Middle frontal gyrus (tissue), 1 donor: ENCODE measurements around the gene FSTL4.

Source experiments
- DNase-seq: peaks from one replicate; pipeline ENCODE4 v3.0.0-alpha.2; 2015; ENCODE audit warnings: low spot score; ENCODE audit errors: extremely low spot score

Gene FSTL4

GRCh38 chr5:133348406-133348805 lies 263.9 kb downstream of the FSTL4 start:
- no peak for DNase-seq

DNA sequence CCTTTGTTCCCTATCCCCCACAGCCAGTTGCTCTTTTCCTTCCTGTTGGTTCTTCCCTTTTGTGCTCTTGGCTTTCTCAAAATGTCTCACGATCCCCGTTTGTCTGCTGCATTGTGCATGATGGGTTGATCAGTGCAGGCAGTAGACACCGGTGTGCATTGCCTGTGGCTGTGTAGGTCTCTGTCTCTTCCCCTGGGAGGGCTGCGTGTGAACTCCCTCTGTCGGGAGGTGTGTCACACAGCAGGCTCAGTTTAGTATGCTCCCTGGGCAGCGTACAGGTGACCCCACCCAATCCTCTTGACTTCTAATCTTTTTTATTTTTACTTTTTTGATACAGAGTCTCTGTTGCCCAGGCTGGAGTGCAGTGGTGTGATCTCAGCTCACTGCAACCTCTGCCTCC lies 265.3 kb downstream of the FSTL4 start:
- no peak for DNase-seq

DNA sequence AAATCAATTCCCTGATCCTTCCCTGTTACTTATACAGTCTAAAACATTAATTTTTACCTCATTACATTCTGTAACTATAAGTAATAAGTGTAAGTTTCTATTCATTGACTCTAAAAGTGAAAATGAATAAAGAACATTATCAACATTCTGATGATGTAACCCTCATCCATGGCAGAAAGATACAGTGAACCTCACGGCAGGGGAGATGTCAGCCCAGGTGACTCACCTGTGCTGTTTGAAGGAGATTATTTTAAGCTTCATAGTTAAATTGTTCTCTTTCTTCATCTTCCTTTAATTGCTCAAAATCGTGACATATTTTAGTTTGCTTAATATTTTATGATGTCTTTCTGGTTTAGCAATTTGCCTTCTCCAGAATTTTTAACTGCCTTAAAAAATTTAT lies 268.1 kb downstream of the FSTL4 start:
- no peak for DNase-seq

DNA sequence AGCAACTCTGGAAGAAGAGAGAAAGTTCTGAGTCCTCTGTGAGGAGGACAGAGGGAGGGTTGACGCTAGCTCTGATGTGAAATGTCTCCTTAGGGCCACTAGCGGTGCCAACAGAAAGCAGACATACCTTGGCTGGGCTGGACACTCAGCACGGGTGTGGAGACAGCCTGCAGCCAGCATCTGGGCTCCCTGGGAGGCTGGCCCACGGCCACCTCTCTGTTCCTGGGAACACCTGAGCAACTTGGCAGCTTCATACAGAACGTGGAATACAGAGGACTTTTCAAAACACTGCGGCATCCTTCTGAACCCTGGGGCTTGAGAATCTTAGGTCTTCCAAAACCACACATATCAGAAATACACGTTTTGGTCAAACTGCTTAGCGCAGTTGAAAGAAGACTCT lies 269.1 kb downstream of the FSTL4 start:
- DNase-seq, result no peak

- no peak for DNase-seq
These were observed 270.2 kb downstream of the FSTL4 start for GRCh38 chr5:133341915-133342710.

DNA sequence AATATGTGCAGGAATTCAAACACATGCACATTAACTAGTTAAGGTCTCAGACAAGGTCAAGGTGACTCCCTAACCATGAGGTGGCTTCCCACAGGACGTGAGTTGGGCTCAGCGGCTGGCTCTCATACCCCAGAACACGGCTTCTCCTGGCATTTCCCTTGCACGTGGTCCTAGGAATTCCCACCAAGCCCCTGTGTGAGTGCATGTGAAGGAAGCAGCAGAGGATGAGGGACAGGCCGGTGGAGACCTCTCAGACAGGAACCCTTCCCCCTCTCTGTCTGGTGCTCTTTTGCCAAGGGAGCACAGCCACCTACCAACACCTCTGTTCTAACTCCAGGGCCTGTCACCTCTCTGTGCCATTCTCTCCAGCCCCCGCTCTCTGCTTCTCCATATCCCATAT lies 271.0 kb downstream of the FSTL4 start:
- no peak for DNase-seq

- DNase-seq, result no peak
These were observed 271.5 kb downstream of the FSTL4 start for GRCh38 chr5:133340822-133341221.

DNA sequence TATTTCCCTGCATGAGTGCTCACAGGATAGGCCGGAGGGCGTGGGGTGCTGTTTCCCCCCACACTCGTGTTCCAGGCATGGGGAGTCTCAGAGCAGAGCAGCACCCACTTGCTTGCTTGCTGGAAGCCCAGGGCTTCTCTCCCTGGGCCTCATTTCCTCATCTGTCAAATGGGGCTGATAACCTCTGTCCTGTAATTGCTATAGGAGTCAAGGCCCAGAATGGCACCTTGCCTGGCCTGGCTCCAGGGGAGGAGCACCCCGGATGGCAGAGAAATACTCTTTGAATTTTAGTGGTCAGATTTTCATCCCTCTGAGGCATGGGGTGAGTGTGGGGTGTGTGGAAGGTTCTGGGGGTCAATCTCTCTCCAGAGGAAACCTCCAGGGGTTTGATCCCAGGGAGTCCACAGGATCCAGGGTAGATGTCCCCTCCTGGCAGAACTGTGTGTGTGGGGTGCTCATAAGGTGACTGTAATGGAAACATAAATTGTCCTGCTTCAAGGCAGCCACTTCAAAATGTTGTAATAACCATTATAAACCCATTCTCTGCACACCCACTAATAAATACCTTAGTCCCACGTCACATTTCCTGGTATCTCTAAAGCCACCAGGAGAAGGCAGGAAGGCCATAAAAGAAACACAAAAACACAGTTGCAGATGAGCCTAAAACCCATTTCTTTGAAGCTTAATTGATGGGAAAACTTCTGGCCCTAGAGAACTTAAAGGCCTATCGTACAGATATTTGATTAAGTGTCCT lies 272.2 kb downstream of the FSTL4 start:
- DNase-seq, result no peak

- DNase-seq, result no peak
These were observed 273.6 kb downstream of the FSTL4 start for GRCh38 chr5:133338504-133339355.

GRCh38 chr5:133337795-133338445 lies 274.4 kb downstream of the FSTL4 start:
- DNase-seq, result no peak

GRCh38 chr5:133336969-133337410 lies 275.4 kb downstream of the FSTL4 start:
- no peak for DNase-seq

DNA sequence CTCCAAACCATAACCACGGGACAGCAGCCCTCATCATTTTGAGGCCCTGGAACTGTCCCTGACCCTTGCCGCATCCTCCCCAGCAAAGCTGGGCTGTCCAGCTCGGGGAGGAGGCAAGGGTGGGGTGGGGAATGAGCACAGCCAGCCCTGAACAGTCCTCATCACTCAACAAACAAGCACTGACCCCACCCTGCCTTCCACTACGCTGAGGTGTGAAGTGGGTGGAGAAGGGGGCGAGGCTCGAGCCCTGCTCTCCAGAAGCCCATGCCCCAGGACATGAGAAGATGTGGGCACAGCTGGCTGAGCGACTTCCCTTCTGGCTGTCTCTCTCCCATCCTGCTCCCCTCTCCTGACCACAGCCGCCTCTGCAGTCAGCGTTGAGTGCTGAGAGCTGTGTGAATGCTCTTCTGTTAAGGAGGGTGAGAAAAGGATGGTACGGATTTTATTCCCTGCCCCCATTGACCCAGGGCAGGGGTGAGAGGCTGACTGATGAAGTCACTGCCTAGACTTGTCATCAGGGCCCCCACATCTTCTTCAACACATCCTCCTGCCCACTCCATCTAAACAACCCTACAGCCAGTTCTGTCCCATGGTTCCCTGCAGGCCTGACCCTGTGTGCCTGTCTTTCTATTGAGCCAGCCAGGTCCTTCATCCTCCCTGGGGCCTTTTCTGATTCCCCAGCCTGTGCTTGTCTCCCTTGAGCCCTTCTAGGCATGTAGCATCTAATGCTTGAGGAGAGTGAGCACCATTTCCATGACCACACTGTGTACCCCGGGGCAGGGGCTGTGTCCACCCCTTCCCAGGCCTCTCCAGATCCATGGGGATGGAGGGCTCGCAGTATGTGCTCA lies 276.0 kb downstream of the FSTL4 start:
- DNase-seq, result no peak

DNA sequence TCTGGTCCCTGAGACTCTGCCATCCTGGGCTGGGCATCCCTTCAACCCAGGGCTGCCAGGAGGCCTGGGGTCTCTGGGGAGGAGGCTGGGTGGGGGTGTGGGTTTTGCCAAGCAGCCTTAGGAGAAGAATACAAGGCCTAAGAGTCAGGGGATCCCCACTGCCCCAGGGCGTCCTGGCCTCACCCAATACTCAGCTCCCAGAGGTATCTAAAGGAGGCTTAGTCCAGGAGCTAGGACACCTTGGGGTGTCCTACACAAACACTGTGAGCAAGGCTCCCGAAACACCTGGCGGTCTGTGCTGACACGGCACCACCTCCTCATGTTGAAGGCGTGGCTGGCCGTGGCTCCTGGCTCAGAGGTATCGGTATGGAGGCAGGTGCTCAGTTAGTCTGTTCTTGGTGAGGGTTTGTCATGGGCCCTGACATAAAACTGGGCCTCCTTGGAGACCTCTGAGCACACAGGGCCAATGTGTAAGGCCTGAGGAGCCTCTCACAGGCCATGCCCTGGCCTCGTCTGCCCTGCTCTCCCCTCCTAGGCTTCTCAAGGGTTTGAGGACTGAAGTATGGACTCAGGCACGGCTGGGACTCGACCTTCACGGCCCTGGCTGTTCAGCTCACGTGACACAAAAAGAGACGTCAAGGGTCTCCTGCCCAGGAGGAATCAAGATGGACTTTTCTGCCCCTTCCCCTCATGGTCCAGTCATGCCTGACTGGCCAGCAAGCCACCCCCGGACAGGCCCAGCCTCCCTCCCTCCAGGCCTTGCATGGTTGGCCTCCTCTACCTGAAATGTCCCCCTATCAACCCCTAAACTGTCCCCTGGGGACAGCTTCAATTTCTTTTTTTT lies 277.3 kb downstream of the FSTL4 start:
- no peak for DNase-seq

DNA sequence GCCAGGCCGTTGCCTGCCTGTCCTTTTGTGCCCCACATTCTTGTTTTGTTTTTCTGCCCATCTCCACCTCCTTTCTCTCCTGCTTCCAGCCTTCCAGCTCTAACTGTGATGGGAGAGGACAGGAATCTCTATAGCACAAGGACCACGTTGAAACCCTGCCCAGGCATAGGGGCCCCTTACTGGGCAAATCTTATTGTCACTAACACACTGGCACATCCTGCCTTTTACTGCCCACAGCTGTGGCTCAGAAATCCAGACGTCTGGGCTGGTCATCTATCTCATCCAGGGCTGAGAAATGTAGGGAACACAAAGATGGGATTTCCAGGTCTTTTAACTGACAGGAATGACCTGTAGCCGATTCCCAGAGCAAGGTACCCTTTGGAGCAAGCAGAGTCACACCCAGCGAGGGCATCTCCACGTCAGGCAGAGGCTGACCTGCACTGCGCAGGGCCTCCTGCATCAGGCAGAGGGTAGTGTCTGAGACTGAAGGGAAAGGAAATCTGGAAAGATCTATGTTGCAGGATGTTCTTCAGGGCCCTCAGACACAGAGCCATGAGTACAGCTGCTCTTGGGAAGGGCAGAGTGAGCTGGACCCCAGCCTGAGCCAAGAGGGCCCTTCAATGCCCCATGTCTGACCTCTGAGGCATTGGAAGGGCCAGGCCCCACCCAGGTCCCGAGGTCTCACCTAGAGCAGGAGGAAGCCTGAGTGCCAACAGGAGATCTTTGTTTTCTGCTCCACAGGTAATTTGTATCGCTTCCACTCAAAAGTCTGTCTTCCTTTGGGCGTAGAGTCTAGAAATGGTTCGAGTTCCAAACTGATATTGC lies 278.8 kb downstream of the FSTL4 start:
- no peak for DNase-seq

DNA sequence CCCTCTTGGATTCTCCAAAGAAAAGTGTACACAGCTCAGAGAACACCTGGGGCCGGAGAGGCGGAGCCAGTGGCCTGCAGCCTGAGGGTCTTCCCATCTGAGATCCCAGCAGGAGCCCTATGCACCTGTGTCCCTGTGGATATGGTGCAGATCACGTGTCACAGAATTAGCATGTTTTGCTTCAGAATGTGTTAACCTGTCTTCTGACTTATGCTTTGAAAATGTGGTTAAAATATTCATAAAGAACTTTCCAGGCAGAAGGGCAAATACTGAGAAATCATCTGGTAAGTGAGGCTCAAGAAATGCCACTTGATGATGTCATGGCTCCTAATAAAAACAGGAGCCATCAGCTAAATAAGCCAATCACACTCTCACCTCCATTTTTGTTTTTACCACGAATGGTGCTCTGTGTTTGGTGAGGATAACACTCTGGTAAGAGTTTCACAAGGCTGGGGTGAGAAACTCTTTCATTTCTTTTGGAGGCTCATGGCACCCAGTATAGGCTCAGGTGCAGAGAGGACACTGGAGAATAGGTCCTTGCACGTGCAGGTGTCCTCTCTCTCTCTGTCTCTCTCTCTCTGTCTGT lies 279.8 kb downstream of the FSTL4 start:
- no peak for DNase-seq

DNA sequence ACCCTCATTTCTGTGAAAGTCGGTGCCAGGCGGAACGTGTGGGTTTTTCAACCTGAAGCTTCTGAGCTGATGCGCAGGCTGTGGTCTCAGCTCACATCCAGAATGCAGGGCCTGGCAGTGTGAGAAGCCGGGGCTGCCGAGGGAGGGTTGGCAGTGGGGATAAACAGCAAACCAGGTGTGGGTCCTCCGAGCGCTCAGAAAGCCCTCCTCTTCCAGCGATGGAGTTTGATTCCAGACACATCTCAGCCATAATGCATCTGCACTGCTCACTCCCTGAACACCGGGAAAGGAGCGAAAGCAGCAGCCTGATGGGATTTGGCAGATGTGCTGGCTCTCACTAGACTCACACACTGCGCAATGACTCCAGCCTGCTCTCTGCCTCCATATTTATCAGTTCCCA lies 280.4 kb downstream of the FSTL4 start:
- no peak for DNase-seq

DNA sequence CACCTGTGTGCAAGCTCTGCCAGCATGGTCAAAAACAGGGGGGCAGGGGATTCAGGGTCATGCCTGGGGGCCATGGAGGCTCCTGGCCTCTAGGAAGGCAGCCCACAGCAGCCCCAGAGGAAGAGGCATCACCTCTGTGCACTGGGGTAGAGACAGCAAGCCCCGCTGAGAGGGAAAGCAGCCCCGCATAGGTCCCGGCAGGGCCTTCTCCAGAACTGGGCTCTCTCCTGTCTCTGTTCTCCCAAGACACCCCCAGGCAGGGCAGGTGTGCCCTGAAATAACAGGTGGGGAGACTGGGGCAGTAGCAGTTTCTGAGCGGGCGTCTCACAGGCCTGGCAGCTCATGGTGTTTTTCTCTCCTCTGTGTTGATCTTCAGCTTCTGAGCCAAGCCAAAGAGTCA lies 281.4 kb downstream of the FSTL4 start:
- DNase-seq, result no peak

DNA sequence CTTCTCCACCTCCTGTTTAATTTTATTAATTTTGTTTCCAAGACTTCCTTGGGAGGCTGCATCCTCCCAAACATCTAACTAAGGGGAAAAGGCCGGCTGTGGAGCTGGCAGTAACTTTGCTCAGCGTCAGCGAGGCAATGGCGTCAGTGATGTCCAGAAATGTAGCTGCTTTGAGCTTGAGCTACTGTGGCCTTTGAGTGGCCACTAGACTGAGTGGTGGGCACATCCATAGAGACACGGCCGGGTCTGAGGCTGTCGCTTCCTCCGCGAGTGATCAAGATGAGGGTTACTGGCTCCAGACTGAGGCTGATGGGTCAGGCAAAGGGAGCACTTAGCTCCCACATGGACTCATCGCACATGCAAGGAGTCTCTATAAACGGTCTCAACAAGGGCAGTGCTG lies 283.5 kb downstream of the FSTL4 start:
- no peak for DNase-seq
